Measurements from ENCODE around the gene PRDM16.
A peak's percentile ranks its signal among the peaks of the same experiment; 100 is the strongest.

Gene PRDM16

GRCh38 chr1:3068564-3069431 lies at the start of gene PRDM16:
PRDM16 (plus strand) TSS chr1:3069203; CDS start chr1:3069260, 57 bp downstream.
- DNase-seq, result peak; percentile 53

- no peak for DNase-seq
These were observed 49.4 kb upstream of the PRDM16 start for GRCh38 chr1:3019516-3020051.

GRCh38 chr1:3020263-3020909 lies 48.6 kb upstream of the PRDM16 start:
- no peak for DNase-seq

- DNase-seq, result no peak
These were observed 47.8 kb upstream of the PRDM16 start, which contains the start of gene ACTRT2 for GRCh38 chr1:3021233-3021671. ACTRT2 (plus strand) TSS chr1:3021467; CDS start chr1:3021687, 220 bp downstream.

GRCh38 chr1:3021801-3022401 lies 47.1 kb upstream of the PRDM16 start:
- no peak for DNase-seq

- no peak for DNase-seq
These were observed 46.5 kb upstream of the PRDM16 start for GRCh38 chr1:3022511-3022973.

GRCh38 chr1:3022976-3023375 lies 46.0 kb upstream of the PRDM16 start:
- no peak for DNase-seq

- DNase-seq, result no peak
These were observed 45.0 kb upstream of the PRDM16 start for GRCh38 chr1:3024019-3024418.

GRCh38 chr1:3024588-3024987 lies 44.4 kb upstream of the PRDM16 start:
- no peak for DNase-seq

GRCh38 chr1:3026124-3026523 lies 42.9 kb upstream of the PRDM16 start:
- DNase-seq, result no peak

GRCh38 chr1:3026581-3027391 lies 42.2 kb upstream of the PRDM16 start:
- DNase-seq, result no peak

GRCh38 chr1:3027611-3028371 lies 41.2 kb upstream of the PRDM16 start:
- no peak for DNase-seq

GRCh38 chr1:3028531-3029282 lies 40.3 kb upstream of the PRDM16 start:
- DNase-seq, result peak; percentile 18

- DNase-seq, result no peak
These were observed 39.5 kb upstream of the PRDM16 start for GRCh38 chr1:3029481-3029961.

GRCh38 chr1:3029991-3030662 lies 38.9 kb upstream of the PRDM16 start:
- DNase-seq, result peak; percentile 19

GRCh38 chr1:3030663-3031381 lies 38.2 kb upstream of the PRDM16 start:
- no peak for DNase-seq

- DNase-seq, result no peak
These were observed 37.4 kb upstream of the PRDM16 start for GRCh38 chr1:3031401-3032221.

- no peak for DNase-seq
These were observed 36.5 kb upstream of the PRDM16 start for GRCh38 chr1:3032371-3033039.
